GM18951 (cell line): ENCODE results near the gene RARA.
"Not testable (repeated sequence)": the region's sequence is repeated elsewhere in the genome, so short reads cannot be mapped to it uniquely, and the experiment has no call there.

Source experiments
- POLR2A ChIP-seq: IDR thresholded peaks from 4 replicates; pipeline ENCODE4 v1.6.1; 2011; ENCODE audit warnings: mild to moderate bottlenecking; ENCODE audit not compliant: insufficient read length, insufficient read depth; ENCODE audit errors: extremely low read depth
- in situ Hi-C: fragments of 300-500 bp; cut with MboI; formaldehyde crosslinking; loops from one replicate; pipeline ENCODE4 v1.12.0; 2022; ENCODE audit warnings: low sequenced_read_pairs, mixed read lengths, inconsistent platforms; ENCODE audit not compliant: unreplicated experiment

The RARA gene

DNA sequence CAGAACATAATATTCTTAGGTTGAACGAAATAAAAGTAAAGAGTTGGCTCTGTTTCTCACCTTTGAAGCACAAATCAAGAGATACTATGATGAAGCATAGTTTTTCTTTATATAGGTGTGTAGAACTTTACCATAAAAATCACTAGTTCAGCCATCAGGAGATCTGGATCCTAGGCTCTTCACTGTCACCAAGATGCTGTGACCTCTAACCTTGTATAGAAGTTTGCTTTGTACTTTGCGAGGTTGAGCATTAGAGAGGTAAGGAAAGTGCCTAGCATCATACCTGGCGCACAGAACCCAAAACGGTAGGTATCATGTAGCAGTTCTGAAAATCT lies 21.9 kb upstream of the RARA start:
- TF ChIP-seq POLR2A = no peak
- in situ Hi-C loops = no loop called here

DNA sequence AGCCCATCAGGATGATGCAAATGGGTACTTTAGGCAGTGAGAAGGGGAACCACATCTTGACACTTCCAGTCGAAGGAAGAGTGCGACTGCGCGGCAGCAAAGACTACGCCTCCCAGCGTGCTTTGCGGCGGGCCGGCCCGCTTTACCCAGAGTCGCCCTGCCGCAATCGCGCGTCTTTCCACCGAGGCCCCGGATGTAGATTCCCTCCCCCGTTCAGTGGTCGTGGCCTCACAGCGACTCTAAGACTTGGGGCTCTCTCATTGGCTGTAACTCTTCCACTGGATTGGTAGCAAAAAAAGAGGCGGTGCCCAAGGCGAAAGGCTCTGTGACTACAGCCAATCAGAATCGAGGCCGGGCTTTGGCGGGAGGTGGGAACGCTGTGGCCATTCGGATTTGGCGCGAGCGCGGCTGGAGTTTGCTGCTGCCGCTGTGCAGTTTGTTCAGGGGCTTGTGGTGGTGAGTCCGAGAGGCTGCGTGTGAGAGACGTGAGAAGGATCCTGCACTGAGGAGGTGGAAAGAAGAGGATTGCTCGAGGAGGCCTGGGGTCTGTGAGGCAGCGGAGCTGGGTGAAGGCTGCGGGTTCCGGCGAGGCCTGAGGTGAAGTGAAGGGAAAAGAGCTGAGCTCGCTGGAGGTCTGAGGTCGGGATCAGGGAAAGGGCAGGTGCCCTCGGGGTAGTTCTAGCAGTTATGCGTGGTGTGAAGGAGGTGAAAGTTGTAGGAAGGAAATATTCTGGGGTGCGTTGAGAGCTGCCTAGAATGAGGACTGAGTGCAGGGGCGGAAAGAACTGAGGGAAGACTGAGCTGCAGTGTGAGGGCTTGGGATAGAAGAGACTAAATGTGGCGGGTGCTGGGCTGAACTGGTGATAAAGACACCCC lies 21.2 kb upstream of the RARA start, which contains the start of gene CDC6:
TSS of gene CDC6 (plus strand) at position 386 of the 876 bp plus-strand sequence. CDS start 1,542 bp downstream, outside the sequence.
- TF ChIP-seq POLR2A = peak; percentile 87
- in situ Hi-C loops = no loop called here

- no peak for TF ChIP-seq POLR2A
- in situ Hi-C loops = no loop called here
Observed at GRCh38 chr17:40290629-40291280, 18.2 kb upstream of the RARA start.

DNA sequence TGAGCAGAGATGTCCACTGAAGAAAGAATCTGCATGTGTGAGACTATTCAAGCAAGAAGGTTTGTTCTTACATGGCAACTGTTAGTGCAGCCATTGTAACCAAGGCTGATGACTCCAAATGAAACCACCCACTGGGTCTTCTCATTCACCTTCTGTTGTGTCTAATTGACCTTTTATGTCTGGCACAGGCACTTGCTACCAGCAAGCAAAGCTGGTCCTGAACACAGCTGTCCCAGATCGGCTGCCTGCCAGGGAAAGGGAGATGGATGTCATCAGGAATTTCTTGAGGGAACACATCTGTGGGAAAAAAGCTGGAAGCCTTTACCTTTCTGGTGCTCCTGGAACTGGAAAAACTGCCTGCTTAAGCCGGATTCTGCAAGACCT lies 17.7 kb upstream of the RARA start:
- in situ Hi-C loops = no loop called here

GRCh38 chr17:40293363-40293762 lies 15.6 kb upstream of the RARA start:
- TF ChIP-seq POLR2A = no peak
- in situ Hi-C loops = no loop called here

More for the DNA sequence above, 17.7 kb upstream of the RARA start:
- no peak for TF ChIP-seq POLR2A

DNA sequence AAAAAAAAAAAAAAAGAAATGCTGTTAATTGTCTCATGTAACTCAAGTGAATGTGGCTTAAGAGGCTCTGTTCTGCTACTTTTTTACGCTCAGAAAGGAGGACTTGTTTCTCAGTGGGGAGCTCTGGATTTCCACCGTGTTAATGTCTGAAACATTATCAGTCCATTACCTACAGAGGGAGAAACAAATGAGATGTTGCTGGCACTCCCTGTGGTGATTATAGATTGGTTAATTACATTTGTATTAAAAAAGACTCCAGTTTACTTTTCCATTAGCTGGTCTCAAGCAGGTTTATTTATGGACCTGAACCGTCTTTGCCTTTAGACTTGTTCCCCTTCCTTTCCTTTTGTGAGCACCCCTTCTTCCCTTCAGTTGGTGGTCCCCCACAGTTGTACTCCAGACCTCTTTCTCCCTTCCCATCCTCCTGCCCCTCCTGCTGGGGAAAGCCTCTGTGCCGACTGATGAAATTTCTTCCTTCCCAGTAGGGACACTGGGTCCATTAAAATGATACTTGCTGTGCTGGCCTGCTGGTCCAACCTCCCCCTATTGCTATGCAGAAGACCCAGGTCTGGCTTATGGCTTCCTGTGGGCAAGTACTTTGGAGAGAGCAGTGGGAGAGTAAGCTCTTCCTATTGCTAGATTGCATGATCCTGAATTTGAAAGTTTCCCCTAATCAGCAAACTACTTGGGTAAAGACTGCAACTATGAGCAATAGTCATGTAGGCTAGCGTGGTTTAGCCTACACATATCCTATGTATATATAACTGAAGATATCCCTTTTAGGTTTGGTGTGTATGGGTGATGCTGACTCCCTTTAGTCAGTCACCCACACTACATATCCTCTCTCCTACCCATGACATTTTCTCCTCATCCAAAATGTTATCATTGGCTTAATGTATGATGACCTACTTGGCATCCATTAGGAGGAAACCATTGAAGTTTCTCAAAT lies 13.2 kb upstream of the RARA start:
- in situ Hi-C loops = no loop called here
- TF ChIP-seq POLR2A = no peak

DNA sequence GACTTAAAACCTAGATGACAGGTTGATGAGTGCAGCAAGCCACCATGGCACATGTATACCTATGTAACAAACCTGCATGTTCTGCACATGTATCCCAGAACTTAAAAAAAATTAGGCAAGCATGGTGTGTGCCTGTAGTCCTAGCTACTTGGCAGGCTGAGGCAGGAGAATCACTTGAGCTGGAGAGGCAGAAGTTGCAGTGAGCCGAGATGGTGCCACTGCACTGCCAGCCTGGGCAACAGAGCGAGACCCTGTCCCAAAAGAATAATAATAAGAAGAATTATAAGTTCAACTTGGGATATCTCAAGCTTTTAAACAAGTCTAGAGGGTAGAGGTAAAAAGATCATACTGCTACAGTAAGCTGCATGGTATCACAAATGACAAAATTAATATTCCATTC lies 11.5 kb upstream of the RARA start:
- TF ChIP-seq POLR2A = no peak
- in situ Hi-C loops = no loop called here

GRCh38 chr17:40298726-40299125 lies 10.3 kb upstream of the RARA start:
- TF ChIP-seq POLR2A = no peak
- in situ Hi-C loops = no loop called here

- in situ Hi-C loops = not testable (repeated sequence)
Observed at GRCh38 chr17:40299159-40299757, 9.7 kb upstream of the RARA start.

GRCh38 chr17:40301315-40301714 lies 7.7 kb upstream of the RARA start:
- TF ChIP-seq POLR2A = no peak
- in situ Hi-C loops = loop anchor here (5.0 kb wide), 1 partner anchor 51 kb away; no protein-coding TSS in a partner anchor

DNA sequence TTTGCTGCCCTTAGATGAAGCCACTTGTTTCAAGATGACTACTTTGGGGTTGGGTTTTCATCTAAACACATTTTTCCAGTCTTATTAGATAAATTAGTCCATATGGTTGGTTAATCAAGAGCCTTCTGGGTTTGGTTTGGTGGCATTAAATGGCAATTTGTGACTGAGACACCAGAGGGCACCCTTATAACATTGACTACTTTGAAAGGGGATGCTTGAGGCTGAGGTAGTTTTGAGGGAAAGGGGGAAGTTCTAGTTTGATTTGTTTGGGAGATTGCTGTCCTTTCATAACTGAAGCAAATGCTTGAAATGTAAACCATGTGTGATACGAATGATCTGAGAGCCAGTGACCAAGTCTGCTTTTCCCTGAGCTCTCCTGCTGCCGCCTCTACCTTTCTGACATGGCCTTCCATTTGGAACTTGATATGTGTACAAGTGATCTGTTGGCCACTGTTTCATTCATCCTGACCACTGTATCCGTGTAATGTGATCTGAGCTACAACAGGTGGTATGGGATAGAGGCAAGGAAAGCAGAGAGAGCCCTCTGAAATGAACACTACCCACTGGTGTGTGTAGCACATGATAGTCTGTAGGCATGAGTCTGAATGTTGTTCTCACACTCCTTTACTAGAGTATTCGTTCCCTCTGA lies 5.8 kb upstream of the RARA start:
- in situ Hi-C loops = loop anchor here (5.0 kb wide), 1 partner anchor 49 kb away; no protein-coding TSS in a partner anchor
- no peak for TF ChIP-seq POLR2A

- in situ Hi-C loops = loop anchor here (5.0 kb wide), 1 partner anchor 48 kb away; no protein-coding TSS in a partner anchor
- TF ChIP-seq POLR2A = no peak
Observed at GRCh38 chr17:40303708-40304551, 5.0 kb upstream of the RARA start.

DNA sequence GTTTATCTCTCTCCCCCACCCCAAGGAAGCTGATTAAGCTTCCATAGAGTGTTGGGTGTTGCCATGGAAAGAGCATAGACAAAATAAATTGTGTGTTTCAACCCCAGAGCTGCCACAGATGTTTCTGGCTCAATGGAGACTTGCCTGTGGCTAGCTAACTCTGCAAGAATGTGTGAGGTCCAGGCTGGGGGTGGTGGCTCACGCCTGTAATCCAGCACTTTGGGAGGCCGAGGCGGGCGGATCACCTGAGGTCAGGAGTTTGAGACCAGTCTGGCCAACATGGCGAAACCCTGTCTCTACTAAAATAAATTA lies 4.5 kb upstream of the RARA start:
- in situ Hi-C loops = loop anchor here (5.0 kb wide), 1 partner anchor 48 kb away; no protein-coding TSS in a partner anchor

DNA sequence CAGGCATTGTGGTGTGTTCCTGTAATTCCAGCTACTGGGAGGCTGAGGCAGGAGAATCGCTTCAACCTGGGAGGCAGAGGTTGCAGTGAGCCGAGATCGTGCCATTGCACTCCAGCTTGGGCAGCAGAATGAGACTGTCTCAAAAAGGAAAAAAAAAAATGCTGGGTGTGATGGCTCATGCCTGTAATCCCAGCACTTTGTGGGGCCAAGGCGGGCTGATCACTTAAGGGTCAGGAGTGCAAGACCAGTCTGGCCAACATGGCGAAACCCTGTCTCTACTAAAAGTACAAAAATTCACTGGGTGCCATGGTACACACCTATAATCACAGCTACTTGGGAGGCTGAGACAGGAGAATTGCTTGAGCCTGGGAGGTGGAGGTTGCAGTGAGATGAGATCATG lies 4.1 kb upstream of the RARA start:
- in situ Hi-C loops = loop anchor here (5.0 kb wide), 1 partner anchor 47 kb away; no protein-coding TSS in a partner anchor
